ENCODE data around the gene LARGE2. TPM values are rescaled to one million over a fixed set of nuclear protein-coding genes. Genes with fewer than 3 reads are reported as not detected.

Gene LARGE2
- total and polyA plus RNA-seq, 2 of the 13 experiments (the other 11 are each of a cell fraction or from before 2014, with no cell fraction given) = 8.5 to 21.6 TPM

DNA sequence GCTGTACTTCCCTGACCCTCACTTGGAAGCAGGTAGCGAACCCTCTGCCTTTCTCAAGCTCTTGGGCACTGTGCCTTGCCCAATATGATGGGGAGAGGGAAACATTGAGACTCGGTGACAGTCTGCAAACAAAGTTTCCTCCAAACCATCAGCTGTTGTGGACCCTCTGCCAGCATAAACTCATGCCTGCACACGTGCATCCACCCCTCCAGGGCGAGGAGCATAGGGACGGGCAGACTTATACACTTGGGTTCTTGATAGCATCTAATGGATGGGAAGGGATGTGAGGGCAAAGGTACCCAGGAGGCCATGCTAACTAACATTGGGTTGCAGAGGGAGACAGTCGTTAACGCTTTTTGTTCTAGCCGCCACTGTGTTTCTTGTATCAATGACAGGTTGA is 45.2 kb upstream of the LARGE2 start (continued):
- no peak for TF ChIP-seq DNMT1 (CRISPR knock-in tag; IDR thresholded peaks at IDR 0.05)
- TF ChIP-seq NONO (IDR thresholded peaks at IDR 0.05) = no peak
- TF ChIP-seq NONO (CRISPR knock-in tag; conservative IDR thresholded peaks at IDR 0.05) = no peak
- no peak for TF ChIP-seq ZNF543 (CRISPR knock-in tag; IDR thresholded peaks at IDR 0.05)
- no peak for TF ChIP-seq MIER3 (CRISPR knock-in tag; IDR thresholded peaks at IDR 0.05; ENCODE audit: borderline replicate concordance)
- TF ChIP-seq, protein P1, sequence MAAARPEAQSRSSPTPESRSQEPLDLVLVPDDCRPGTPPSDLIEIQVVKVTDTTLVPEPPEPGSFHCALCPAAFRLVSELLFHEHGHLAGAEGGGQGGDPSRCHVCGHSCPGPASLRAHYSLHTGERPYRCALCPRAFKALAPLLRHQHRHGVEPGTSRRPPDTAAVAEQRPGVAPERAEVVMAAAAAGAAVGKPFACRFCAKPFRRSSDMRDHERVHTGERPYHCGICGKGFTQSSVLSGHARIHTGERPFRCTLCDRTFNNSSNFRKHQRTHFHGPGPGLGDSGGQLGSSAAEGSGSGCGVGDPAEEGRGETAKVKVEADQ (CRISPR knock-in tag; IDR thresholded peaks at IDR 0.05; ENCODE audit: borderline replicate concordance) = no peak
- TF ChIP-seq ZNF12 (CRISPR knock-in tag; IDR thresholded peaks at IDR 0.05) = no peak
- no peak for TF ChIP-seq SSRP1 (CRISPR knock-in tag; IDR thresholded peaks at IDR 0.05)
- TF ChIP-seq ZSCAN25 (CRISPR knock-in tag; IDR thresholded peaks at IDR 0.05) = no peak
- no peak for TF ChIP-seq CHD4 (IDR thresholded peaks at IDR 0.05; ENCODE audit: borderline replicate concordance, low read length)
- TF ChIP-seq KDM2A (CRISPR knock-in tag; IDR thresholded peaks at IDR 0.05; ENCODE audit: borderline replicate concordance, low read depth) = no peak
- no peak for TF ChIP-seq ARHGAP35 (CRISPR knock-in tag; IDR thresholded peaks at IDR 0.05; ENCODE audit: borderline replicate concordance)

DNA sequence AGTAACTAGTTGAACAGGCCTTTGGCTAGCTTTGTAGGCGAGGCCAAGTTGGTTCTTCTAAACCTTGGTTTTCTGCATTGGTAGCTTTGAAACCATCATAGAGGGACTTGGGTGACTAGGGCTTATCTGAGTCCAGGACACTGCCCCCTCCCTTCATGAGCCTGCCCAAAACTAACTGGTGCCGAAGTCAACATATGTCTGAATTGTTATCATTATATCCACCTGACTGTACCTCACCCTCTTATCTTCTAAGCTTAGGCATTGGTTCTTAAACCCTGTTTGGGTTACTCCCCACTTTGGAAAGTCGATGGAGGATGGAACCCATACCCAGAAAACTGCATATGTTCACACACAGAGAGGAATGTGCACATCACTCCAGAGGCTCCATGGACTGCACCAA is 44.6 kb upstream of the LARGE2 start:
- Histone ChIP-seq H3K27ac (ENCODE audit: extremely low read length, insufficient read depth, low read length) (no peak overlapping the region), H3K9me3 (ENCODE audit: low read length) (no peaks in the 10 kb centered on the region), H3K36me3 (replicated peaks in 1 of 2; ENCODE audit: control insufficient read depth in 1 of 2, insufficient read depth in 2 of 2, low read length in 2 of 2) (peaks cover 18 to 39% of the 10 kb centered on the region in 2 experiments), H3K79me2 (ENCODE audit: insufficient read depth, low read length) (no peaks in the 10 kb centered on the region), H3K9ac (ENCODE audit: insufficient read depth, low read depth, low read length) (no peak overlapping the region), H3K4me1 (ENCODE audit: insufficient read depth, low read length) (no peaks in the 10 kb centered on the region), H3K27me3 (ENCODE audit: control insufficient read depth in 1 of 2, insufficient read depth in 2 of 2, low read length in 2 of 2) (no peaks in the 10 kb centered on the region), H3K4me3 (replicated peaks in 1 of 3; ENCODE audit: insufficient read depth in 1 of 3, low read depth in 2 of 3, low read length in 3 of 3) (no peak overlapping the region), H3K4me2 (ENCODE audit: low read depth, low read length) (no peak overlapping the region), H4K20me1 (ENCODE audit: insufficient read depth, low read length) (0 out of 2 replicates have a peak, but pooled peaks cover 3% of the 10 kb centered on the region), H2AFZ (ENCODE audit: low read length) (no peak overlapping the region)
- no peak for TF ChIP-seq REL (CRISPR knock-in tag; conservative IDR thresholded peaks at IDR 0.05)
- no peak for TF ChIP-seq NFRKB (IDR thresholded peaks at IDR 0.05)
- no peak for TF ChIP-seq RFX1 (IDR thresholded peaks at IDR 0.05)
- no peak for TF ChIP-seq ZNF432 (CRISPR knock-in tag; IDR thresholded peaks at IDR 0.05; ENCODE audit: borderline replicate concordance)
- TF ChIP-seq MATR3 (CRISPR knock-in tag; IDR thresholded peaks at IDR 0.05) = no peak
- TF ChIP-seq ZNF678 (CRISPR knock-in tag; IDR thresholded peaks at IDR 0.05) = no peak
- TF ChIP-seq, protein P2, sequence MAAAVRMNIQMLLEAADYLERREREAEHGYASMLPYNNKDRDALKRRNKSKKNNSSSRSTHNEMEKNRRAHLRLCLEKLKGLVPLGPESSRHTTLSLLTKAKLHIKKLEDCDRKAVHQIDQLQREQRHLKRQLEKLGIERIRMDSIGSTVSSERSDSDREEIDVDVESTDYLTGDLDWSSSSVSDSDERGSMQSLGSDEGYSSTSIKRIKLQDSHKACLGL (CRISPR knock-in tag; IDR thresholded peaks at IDR 0.05) = no peak
- TF ChIP-seq ZMYM3 (CRISPR knock-in tag; IDR thresholded peaks at IDR 0.05) = no peak
- TF ChIP-seq RCOR2 (CRISPR knock-in tag; IDR thresholded peaks at IDR 0.05) = no peak
- TF ChIP-seq, protein P3, sequence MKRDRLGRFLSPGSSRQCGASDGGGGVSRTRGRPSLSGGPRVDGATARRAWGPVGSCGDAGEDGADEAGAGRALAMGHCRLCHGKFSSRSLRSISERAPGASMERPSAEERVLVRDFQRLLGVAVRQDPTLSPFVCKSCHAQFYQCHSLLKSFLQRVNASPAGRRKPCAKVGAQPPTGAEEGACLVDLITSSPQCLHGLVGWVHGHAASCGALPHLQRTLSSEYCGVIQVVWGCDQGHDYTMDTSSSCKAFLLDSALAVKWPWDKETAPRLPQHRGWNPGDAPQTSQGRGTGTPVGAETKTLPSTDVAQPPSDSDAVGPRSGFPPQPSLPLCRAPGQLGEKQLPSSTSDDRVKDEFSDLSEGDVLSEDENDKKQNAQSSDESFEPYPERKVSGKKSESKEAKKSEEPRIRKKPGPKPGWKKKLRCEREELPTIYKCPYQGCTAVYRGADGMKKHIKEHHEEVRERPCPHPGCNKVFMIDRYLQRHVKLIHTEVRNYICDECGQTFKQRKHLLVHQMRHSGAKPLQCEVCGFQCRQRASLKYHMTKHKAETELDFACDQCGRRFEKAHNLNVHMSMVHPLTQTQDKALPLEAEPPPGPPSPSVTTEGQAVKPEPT (CRISPR knock-in tag; IDR thresholded peaks at IDR 0.05; ENCODE audit: low read depth) = no peak
- no peak for TF ChIP-seq SUZ12 (IDR thresholded peaks at IDR 0.05; ENCODE audit: low read depth, low read length)
- TF ChIP-seq NCOA2 (CRISPR knock-in tag; IDR thresholded peaks at IDR 0.05) = no peak
- no peak for TF ChIP-seq ATRX (CRISPR knock-in tag; IDR thresholded peaks at IDR 0.05; ENCODE audit: borderline replicate concordance)
- no peak for TF ChIP-seq ZBTB21 (CRISPR knock-in tag; IDR thresholded peaks at IDR 0.05)
- no peak for TF ChIP-seq HOXA3 (CRISPR knock-in tag; IDR thresholded peaks at IDR 0.05)
- FAIRE-seq (no peak), DNase-seq (ENCODE audit: low spot score) (no peak), ATAC-seq (no peak)
- CTCF ChIA-PET (ENCODE audit: low intra/inter-chr PET ratio, low total read pairs) = no interaction called here
- no TSS peak for BruUV-seq (replicated peaks)
- WGBS (ENCODE audit: low lambda C conversion rate) = 96% methylated on average over 3 of the region's 3 CpGs
- in situ Hi-C loops (cut with HindIII; ENCODE audit: extremely low pct_ligation_motif_present, low pct_unique_long_range_greater_than_20kb) = no loop called here
- POLR2A ChIA-PET = no interaction called here
- intact Hi-C loops (cut with micrococcal nuclease; ENCODE audit: unreplicated experiment) = no loop called here

All from HepG2 (cell line).